Endothelial cell of umbilical vein (primary cell): ENCODE measurements around the gene TERT. TPM values are rescaled to one million over a fixed set of nuclear protein-coding genes. Genes with fewer than 3 reads are reported as not detected.
"Not testable (repeated sequence)": the region's sequence is repeated elsewhere in the genome, so short reads cannot be mapped to it uniquely, and the experiment has no call there.

ENCODE experiments used
- BruUV-seq: library from RNA; stranded (reverse); fragments of 400-500 nt; replicated peaks from 2 replicates; lab custom pipeline; 2021; lab: Mats Ljungman, UMichigan
- CTCF ChIA-PET: fragments of 300-600, 350-600 bp; sonication (Branson Sonifier 250); formaldehyde crosslinking; loops from one replicate; lab custom pipeline; 2021; ENCODE audit warnings: antibody characterized with exemption, inconsistent platforms; lab: Charles Lee
- POLR2A ChIA-PET: fragments of 300-600, 350-600 bp; sonication (Branson Sonifier 250); formaldehyde crosslinking; loops from one replicate; lab custom pipeline; 2021; ENCODE audit warnings: antibody characterized with exemption, inconsistent platforms; lab: Charles Lee
- DNase-seq: peaks from one replicate; pipeline ENCODE4 v3.0.0-alpha.2; 2011; ENCODE audit warnings: low read depth, low spot score
- FAIRE-seq: peaks from 2 replicates; lab custom pipeline; 2011; peaks lifted over from hg19 to GRCh38; lab: Jason Lieb, UNC
- H2AFZ ChIP-seq: 2 replicates; pipeline ENCODE4 v1.6.0; 2012; ENCODE audit warnings: low read depth, low read length, control low read depth, inconsistent platforms
- H3K27ac ChIP-seq: 2 replicates; pipeline ENCODE4 v1.5.1; 2011; ENCODE audit warnings: low read depth, mild to moderate bottlenecking, control low read depth, low read length, moderate library complexity; ENCODE audit not compliant: insufficient read depth
- H3K27me3 ChIP-seq, 2 experiments: 2 replicates each; pipeline versions ENCODE4 v1.6.0 to v1.6.1; 2011; ENCODE audit warnings: low read length in 2 of 2, mixed read lengths in 1 of 2; ENCODE audit not compliant: control insufficient read depth in 2 of 2, insufficient read depth in 2 of 2
- H3K36me3 ChIP-seq, 2 experiments: 2 replicates in 1 of 2; 3 replicates in 1 of 2; pipeline ENCODE4 v1.5.1; 2011; ENCODE audit warnings: low read length in 2 of 2, mild to moderate bottlenecking in 1 of 2, moderate library complexity in 1 of 2; ENCODE audit not compliant: control insufficient read depth in 2 of 2, insufficient read depth in 2 of 2; ENCODE audit errors: extremely low read depth in 1 of 2
- H3K4me1 ChIP-seq: 3 replicates; pipeline ENCODE4 v1.5.1; 2011; ENCODE audit warnings: mild to moderate bottlenecking, low read length; ENCODE audit not compliant: control insufficient read depth, insufficient read depth; ENCODE audit errors: extremely low read depth
- H3K4me2 ChIP-seq: 2 replicates; pipeline ENCODE4 v1.6.1; 2011; ENCODE audit warnings: low read length, control low read depth, mixed read lengths; ENCODE audit not compliant: insufficient read depth
- H3K4me3 ChIP-seq, 3 experiments: fragments of 200-600 bp in 1 of 3; sonication (generic), shearing (Covaris generic) in 1 of 3; replicated peaks in 1 of 3; 2 replicates each; pipeline ENCODE4 v1.5.1; 2011 to 2016; ENCODE audit warnings: control low read depth in 3 of 3, low read length in 3 of 3, mild to moderate bottlenecking in 2 of 3, inconsistent platforms in 1 of 3, low read depth in 1 of 3, moderate library complexity in 1 of 3; ENCODE audit not compliant: insufficient read depth in 1 of 3
- H3K79me2 ChIP-seq: 2 replicates; pipeline ENCODE4 v1.6.0; 2012; ENCODE audit warnings: low read length, inconsistent platforms; ENCODE audit not compliant: control insufficient read depth, insufficient read depth
- H3K9ac ChIP-seq: replicated peaks from 2 replicates; pipeline ENCODE3; 2011; ENCODE audit warnings: low read length, control low read depth; ENCODE audit not compliant: insufficient read depth; ENCODE audit errors: extremely low read depth
- H3K9me1 ChIP-seq: replicated peaks from 3 replicates; pipeline ENCODE4 v1.6.0; 2011; ENCODE audit warnings: mild to moderate bottlenecking, low read length; ENCODE audit not compliant: control insufficient read depth, insufficient read depth; ENCODE audit errors: extremely low read depth
- H3K9me3 ChIP-seq: replicated peaks from 2 replicates; pipeline ENCODE4 v1.5.1; 2012; ENCODE audit warnings: low read length, inconsistent platforms; ENCODE audit not compliant: control insufficient read depth, insufficient read depth
- H4K20me1 ChIP-seq: replicated peaks from 2 replicates; pipeline ENCODE3; 2011; ENCODE audit warnings: mild to moderate bottlenecking, low read length; ENCODE audit not compliant: control insufficient read depth, insufficient read depth; ENCODE audit errors: extremely low read depth
- dilution Hi-C: fragments of 300-500 bp; cut with MboI; formaldehyde crosslinking; loops from one replicate; pipeline ENCODE4 v1.15.0; 2019; ENCODE audit warnings: low sequenced_read_pairs; ENCODE audit not compliant: extremely low pct_ligation_motif_present
- intact Hi-C: fragments of 100-400 bp; cut with micrococcal nuclease; formaldehyde crosslinking; loops from one replicate; pipeline ENCODE4 v1.10.0; 2022
- polyA plus RNA-seq, 4 experiments: library from polyadenylated mRNA; depleted of rRNA in 3 of 4; stranded (reverse) in 3 of 4; unstranded in 1 of 4; fragments of >200 nt; gene quantifications; 2 replicates each; pipeline versions ENCODE4 v1.2.1 to v1.2.3, GENCODE V29; 2011 to 2012; ENCODE audit warnings: missing spikeins in 1 of 4
- total RNA-seq: library from RNA; stranded (reverse); gene quantifications from 2 replicates; pipeline ENCODE4 v1.2.3, GENCODE V29; 2021

The TERT gene
- total and polyA plus RNA-seq, 2 donors (not counting 3 experiments of a cell fraction or from before 2014, with no cell fraction given): 0.04 TPM; not detected in 1

- H3K27me3 ChIP-seq, dilution Hi-C loops, H3K79me2 ChIP-seq, H3K9me3 ChIP-seq, H3K9me1 ChIP-seq, H3K4me1 ChIP-seq, FAIRE-seq, H3K9ac ChIP-seq, intact Hi-C loops, H3K4me3 ChIP-seq, H3K4me2 ChIP-seq, DNase-seq, POLR2A ChIA-PET, BruUV-seq, H4K20me1 ChIP-seq, H2AFZ ChIP-seq: not testable (repeated sequence)
- CTCF ChIA-PET: interaction anchor here (1.3 kb wide), 1 partner anchor 318 kb away, joined by 3 read pairs; no protein-coding TSS in a partner anchor
- Histone ChIP-seq H3K27ac (peak overlapping the region; percentile 74), H3K36me3 (peaks cover 4 to 55% of the 10 kb centered on the region in 2 experiments)
Observed at GRCh38 chr5:1326901-1327756, 32.3 kb upstream of the TERT start.

- FAIRE-seq, H3K27me3 ChIP-seq, dilution Hi-C loops, H3K79me2 ChIP-seq, BruUV-seq, DNase-seq, H3K9me1 ChIP-seq, H4K20me1 ChIP-seq, H2AFZ ChIP-seq, H3K9me3 ChIP-seq, intact Hi-C loops, H3K4me1 ChIP-seq, H3K9ac ChIP-seq, H3K4me3 ChIP-seq, H3K4me2 ChIP-seq, POLR2A ChIA-PET: not testable (repeated sequence)
- CTCF ChIA-PET: interaction anchor here (1.3 kb wide), 1 partner anchor 319 kb away, joined by 3 read pairs; no protein-coding TSS in a partner anchor
- H3K27ac ChIP-seq: peak overlapping the region; percentile 31
- peaks cover 4 to 55% of the 10 kb centered on the region in 2 experiments for H3K36me3 ChIP-seq
Observed at GRCh38 chr5:1326532-1326875, 31.6 kb upstream of the TERT start.
